HFFc6 (cell line): Measurements from ENCODE around the gene PRKCH. TPM values are rescaled to one million over a fixed set of nuclear protein-coding genes. Genes with fewer than 3 reads are reported as not detected.

Experiments
- DNase-seq: peaks from one replicate; pipeline ENCODE4 v3.0.0-alpha.2; 2018
- H3K27ac Mint-ChIP-seq: 2 replicates; pipeline ENCODE4 v1.8.0; 2020; ENCODE audit warnings: mild to moderate bottlenecking, mixed read lengths
- H3K27me3 Mint-ChIP-seq: 2 replicates; pipeline ENCODE4 v1.8.0; 2021; ENCODE audit warnings: mild to moderate bottlenecking, moderate library complexity, mixed read lengths; ENCODE audit not compliant: insufficient read depth
- H3K36me3 Mint-ChIP-seq: 2 replicates; pipeline ENCODE4 v1.8.0; 2021; ENCODE audit warnings: low read depth, mixed read lengths
- H3K4me1 Mint-ChIP-seq: 2 replicates; pipeline ENCODE4 v1.8.0; 2020; ENCODE audit warnings: low read depth, mixed read lengths
- H3K4me3 Mint-ChIP-seq: 2 replicates; pipeline ENCODE4 v1.8.0; 2020; ENCODE audit warnings: mild to moderate bottlenecking, moderate library complexity, mixed read lengths
- H3K9me3 Mint-ChIP-seq: 2 replicates; pipeline ENCODE4 v1.8.0; 2020; ENCODE audit warnings: mild to moderate bottlenecking, mixed read lengths
- total RNA-seq, 6 experiments: library from RNA; stranded (reverse); fragmentation: NEBNext Ultra II Directional; extraction: Animal tissue kit (Norgen Biotek cat#: 25700); gene quantifications; 2 replicates in 1 of 6; 3 replicates in 5 of 6; pipeline ENCODE4 v1.2.3, GENCODE V29; 2021
- TF ChIP-seq, protein P1 (sequence below): fragments of 200-600 bp; sonication (generic); IDR thresholded peaks from 2 replicates; pipeline ENCODE4 v1.5.0; 2021; ENCODE audit warnings: antibody characterized with exemption, mild to moderate bottlenecking

Gene PRKCH
- total RNA-seq, 6 experiments from 2014 or later = 0.17 to 1.2 (median 0.35) TPM

DNA sequence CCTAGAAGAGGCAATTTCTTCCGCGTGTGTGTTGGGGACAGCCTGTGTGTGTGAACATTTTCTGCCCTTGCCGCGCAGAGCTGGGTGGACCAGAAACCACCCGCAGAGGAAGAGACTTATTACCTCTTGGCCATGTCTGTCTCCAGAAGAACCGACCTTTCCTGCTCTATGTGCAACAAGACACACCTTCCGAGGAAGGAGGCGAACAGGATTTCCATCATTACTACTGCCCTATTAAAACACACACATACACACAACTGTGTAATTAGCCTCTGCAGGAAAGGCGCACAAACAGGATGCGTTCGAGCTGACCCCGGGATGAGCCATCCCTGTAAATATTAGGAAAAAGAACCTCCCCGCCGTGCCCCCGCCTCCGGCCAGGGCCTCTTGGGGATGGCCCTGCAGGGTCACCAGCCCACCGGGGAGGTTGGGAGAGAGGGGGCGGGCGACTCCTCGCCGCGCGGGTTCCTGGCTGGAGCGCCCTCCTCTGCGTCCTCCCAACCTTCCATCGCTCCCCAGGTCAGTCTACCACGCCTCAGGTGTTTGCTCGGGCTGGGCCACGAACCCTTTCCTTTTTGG is 484 bp upstream of the PRKCH start:
- TF ChIP-seq, protein P1, sequence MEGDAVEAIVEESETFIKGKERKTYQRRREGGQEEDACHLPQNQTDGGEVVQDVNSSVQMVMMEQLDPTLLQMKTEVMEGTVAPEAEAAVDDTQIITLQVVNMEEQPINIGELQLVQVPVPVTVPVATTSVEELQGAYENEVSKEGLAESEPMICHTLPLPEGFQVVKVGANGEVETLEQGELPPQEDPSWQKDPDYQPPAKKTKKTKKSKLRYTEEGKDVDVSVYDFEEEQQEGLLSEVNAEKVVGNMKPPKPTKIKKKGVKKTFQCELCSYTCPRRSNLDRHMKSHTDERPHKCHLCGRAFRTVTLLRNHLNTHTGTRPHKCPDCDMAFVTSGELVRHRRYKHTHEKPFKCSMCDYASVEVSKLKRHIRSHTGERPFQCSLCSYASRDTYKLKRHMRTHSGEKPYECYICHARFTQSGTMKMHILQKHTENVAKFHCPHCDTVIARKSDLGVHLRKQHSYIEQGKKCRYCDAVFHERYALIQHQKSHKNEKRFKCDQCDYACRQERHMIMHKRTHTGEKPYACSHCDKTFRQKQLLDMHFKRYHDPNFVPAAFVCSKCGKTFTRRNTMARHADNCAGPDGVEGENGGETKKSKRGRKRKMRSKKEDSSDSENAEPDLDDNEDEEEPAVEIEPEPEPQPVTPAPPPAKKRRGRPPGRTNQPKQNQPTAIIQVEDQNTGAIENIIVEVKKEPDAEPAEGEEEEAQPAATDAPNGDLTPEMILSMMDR = no peak
- H3K27ac Mint-ChIP-seq = no peak overlapping the region
- no peaks in the 10 kb centered on the region for H3K9me3 Mint-ChIP-seq
- H3K36me3 Mint-ChIP-seq = no peaks in the 10 kb centered on the region
- no peak for DNase-seq
- H3K4me1 Mint-ChIP-seq = no peaks in the 10 kb centered on the region
- H3K4me3 Mint-ChIP-seq = no peak overlapping the region
- H3K27me3 Mint-ChIP-seq = peaks cover 3% of the 10 kb centered on the region

DNA sequence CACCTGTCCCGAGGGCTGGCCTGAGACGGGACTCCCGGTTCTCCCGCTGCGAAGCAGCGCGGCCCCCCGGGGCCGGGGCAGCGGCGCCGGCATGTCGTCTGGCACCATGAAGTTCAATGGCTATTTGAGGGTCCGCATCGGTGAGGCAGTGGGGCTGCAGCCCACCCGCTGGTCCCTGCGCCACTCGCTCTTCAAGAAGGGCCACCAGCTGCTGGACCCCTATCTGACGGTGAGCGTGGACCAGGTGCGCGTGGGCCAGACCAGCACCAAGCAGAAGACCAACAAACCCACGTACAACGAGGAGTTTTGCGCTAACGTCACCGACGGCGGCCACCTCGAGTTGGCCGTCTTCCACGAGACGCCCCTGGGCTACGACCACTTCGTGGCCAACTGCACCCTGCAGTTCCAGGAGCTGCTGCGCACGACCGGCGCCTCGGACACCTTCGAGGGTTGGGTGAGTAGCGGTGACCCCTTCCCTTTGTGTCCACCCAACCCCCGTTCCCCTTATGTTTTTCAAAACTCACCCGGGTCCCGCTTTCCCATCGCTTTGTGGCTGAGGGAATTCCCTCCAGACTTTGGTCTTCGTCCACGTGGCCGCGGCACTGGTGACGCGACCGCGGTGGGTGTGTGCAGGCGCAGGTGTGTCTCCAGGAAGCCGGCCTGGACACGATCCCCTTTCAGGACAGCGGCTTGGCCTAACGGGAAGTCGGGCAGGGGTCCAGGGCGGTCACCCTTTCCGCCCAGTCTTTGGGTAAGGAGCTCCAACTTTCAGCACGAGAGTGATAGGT is 826 bp downstream of the PRKCH start:
- no peak overlapping the region for H3K27ac Mint-ChIP-seq
- peaks cover 3% of the 10 kb centered on the region for H3K27me3 Mint-ChIP-seq
- no peak overlapping the region for H3K4me3 Mint-ChIP-seq
- TF ChIP-seq, protein P1 = no peak
- no peaks in the 10 kb centered on the region for H3K4me1 Mint-ChIP-seq
- H3K9me3 Mint-ChIP-seq = no peaks in the 10 kb centered on the region
- DNase-seq = no peak
- no peaks in the 10 kb centered on the region for H3K36me3 Mint-ChIP-seq

DNA sequence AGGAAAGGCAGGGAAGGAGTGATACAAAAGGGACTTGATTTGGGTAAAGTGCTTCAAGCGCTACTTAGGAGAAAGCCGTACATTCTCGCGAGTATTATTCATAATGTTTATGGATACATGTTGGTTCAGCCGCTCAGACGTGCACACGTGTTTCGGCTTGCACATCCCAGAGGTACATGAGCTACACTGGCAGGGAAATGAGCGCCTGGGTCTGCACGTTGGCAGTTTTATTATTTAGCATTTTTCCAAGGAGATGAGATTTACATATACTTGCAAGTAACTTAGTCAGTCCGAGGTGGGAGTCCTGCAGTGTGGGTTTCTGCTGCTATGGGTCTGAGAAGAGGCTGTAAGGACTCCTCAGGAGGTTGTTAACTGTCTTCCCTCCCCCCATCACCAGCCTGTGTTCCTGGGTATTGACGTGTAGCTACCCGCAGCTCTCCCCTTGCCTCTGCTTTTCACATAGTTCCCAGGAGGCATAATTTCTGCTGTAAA is 1.5 kb downstream of the PRKCH start:
- H3K27me3 Mint-ChIP-seq = peaks cover 3% of the 10 kb centered on the region
- TF ChIP-seq, protein P1 = no peak
- no peaks in the 10 kb centered on the region for H3K36me3 Mint-ChIP-seq
- H3K4me3 Mint-ChIP-seq = no peak overlapping the region
- no peaks in the 10 kb centered on the region for H3K9me3 Mint-ChIP-seq
- H3K27ac Mint-ChIP-seq = no peak overlapping the region
- H3K4me1 Mint-ChIP-seq = no peaks in the 10 kb centered on the region
- DNase-seq = no peak

GRCh38 chr14:61323970-61324369 is 2.6 kb downstream of the PRKCH start:
- H3K4me3 Mint-ChIP-seq = no peak overlapping the region
- TF ChIP-seq, protein P1 = no peak

GRCh38 chr14:61325166-61325565 is 3.8 kb downstream of the PRKCH start:
- TF ChIP-seq, protein P1 = no peak
- no peak for DNase-seq
- Mint-ChIP-seq H3K36me3 (no peaks in the 10 kb centered on the region), H3K4me3 (no peak overlapping the region), H3K27me3 (peaks cover 3% of the 10 kb centered on the region), H3K4me1 (no peaks in the 10 kb centered on the region), H3K9me3 (no peaks in the 10 kb centered on the region), H3K27ac (no peak overlapping the region)

More at GRCh38 chr14:61323970-61324369, 2.6 kb downstream of the PRKCH start:
- Mint-ChIP-seq H3K4me1 (no peaks in the 10 kb centered on the region), H3K27me3 (peaks cover 3% of the 10 kb centered on the region), H3K27ac (no peak overlapping the region), H3K9me3 (no peaks in the 10 kb centered on the region), H3K36me3 (no peaks in the 10 kb centered on the region)
- no peak for DNase-seq
